ENCODE measurements around the gene UBE2Q1. TPM values are rescaled to one million over a fixed set of nuclear protein-coding genes. Genes with fewer than 3 reads are reported as not detected.

The UBE2Q1 gene
- total and polyA plus RNA-seq, 2 of the 4 experiments (the other 2 are of a cell fraction), result 20.6 to 24.7 TPM

DNA sequence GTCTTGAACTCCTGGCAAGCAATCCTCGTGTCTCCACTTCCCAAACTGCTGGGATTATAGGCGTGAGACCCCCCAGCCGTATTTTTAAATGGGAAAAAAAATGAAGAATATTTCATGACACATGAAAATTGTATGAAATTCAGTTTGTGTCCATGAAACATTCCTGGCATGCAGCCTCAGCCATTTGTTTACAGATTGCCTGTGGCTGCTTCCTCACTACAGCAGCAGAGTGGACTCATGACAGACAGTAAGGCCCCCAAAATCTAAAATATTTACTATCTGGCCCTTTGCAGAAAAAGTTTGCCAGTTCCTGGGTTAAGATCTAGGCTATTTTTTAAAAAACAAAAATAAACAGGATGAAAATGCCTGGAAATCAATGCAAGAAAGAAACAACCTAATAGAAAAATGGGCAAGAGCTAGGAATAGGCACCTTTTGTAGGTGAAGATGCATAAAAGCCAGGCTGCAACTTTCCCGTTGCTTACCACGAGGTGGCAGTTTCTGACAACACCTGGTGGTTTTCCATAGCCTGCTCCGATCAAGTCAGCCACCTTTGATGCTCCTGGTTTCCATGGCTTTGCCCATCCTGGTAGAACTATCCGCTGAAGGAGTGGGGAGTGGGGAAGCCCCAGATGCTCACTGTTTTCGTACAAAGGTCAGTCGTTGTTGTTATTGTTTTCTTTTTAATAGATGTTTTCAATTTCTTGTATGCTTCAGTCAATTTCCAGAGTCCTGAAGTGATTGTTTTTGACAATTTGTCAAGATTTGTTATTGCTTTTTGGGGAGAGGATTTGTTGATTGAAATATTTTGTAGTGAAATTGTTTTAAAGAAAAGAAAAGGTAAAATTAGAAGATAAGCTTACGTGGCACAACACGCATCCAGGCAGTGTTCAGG is 24.3 kb downstream of the UBE2Q1 start:
- Histone ChIP-seq H2AFZ (replicated peaks; ENCODE audit: low read length, poor library complexity) (no peak overlapping the region), H3K4me1 (ENCODE audit: control insufficient read depth, insufficient read depth, low read length) (no peaks in the 10 kb centered on the region), H4K5ac (ENCODE audit: low read depth, low read length) (no peak overlapping the region), H2AK5ac (ENCODE audit: low read depth, low read length) (no peak overlapping the region), H2BK15ac (ENCODE audit: low read depth, low read length) (no peak overlapping the region), H2BK5ac (ENCODE audit: low read depth, low read length, poor library complexity, severe bottlenecking) (no peak overlapping the region), H4K8ac (ENCODE audit: low read depth in 2 of 2, low read length in 2 of 2) (no peak overlapping the region), H4K91ac (ENCODE audit: insufficient read depth, low read depth, low read length) (no peak overlapping the region), H3K9me1 (ENCODE audit: insufficient read depth, low read length) (no peaks in the 10 kb centered on the region), H3K18ac (ENCODE audit: low read depth, low read length) (no peak overlapping the region), H3K9ac (ENCODE audit: low read depth, low read length) (no peak overlapping the region), H3K4ac (ENCODE audit: low read depth, low read length) (no peak overlapping the region), H3K27ac (ENCODE audit: insufficient read depth, low read length) (no peak overlapping the region), H3K79me1 (ENCODE audit: low read depth in 1 of 2, low read length in 2 of 2) (no peaks in the 10 kb centered on the region), H3K9me3 (ENCODE audit: control insufficient read depth, insufficient read depth, low read length) (peaks cover 3% of the 10 kb centered on the region), H3K4me2 (ENCODE audit: low read depth, low read length) (no peak overlapping the region), H2BK120ac (ENCODE audit: low read depth, low read length) (no peak overlapping the region), H2BK20ac (ENCODE audit: low read depth, low read length) (no peak overlapping the region), H4K20me1 (ENCODE audit: insufficient read depth, low read length) (no peaks in the 10 kb centered on the region), H3K23ac (ENCODE audit: low read depth, low read length) (no peak overlapping the region), H3K56ac (ENCODE audit: extremely low read depth, insufficient read depth, low read length) (no peak overlapping the region), H3K14ac (replicated peaks; ENCODE audit: low read depth, low read length) (no peak overlapping the region), H3K36me3 (ENCODE audit: control insufficient read depth, insufficient read depth, low read length) (no peaks in the 10 kb centered on the region), H3K4me3 (ENCODE audit: insufficient read depth, low read depth, low read length) (no peak overlapping the region), H2AK9ac (replicated peaks; ENCODE audit: low read depth, low read length, poor library complexity) (no peak overlapping the region), H3K27me3 (ENCODE audit: control insufficient read depth, insufficient read depth, low read length) (peaks cover 35% of the 10 kb centered on the region)
- POLR2A ChIA-PET (ENCODE audit: unreplicated experiment), result no interaction called here
- ATAC-seq (ENCODE audit: low read depth) (peak; percentile 53), DNase-seq (peak; percentile 22)
- dilution Hi-C loops (cut with HindIII; ENCODE audit: low sequenced_read_pairs, unreplicated experiment), result no loop called here
- CTCF ChIA-PET, result interaction anchor here (1.3 kb wide), 1 partner anchor 13 kb away, joined by 5 read pairs; no protein-coding TSS in a partner anchor
- intact Hi-C loops (cut with micrococcal nuclease), result no loop called here
- no TSS peak for BruUV-seq (replicated peaks)
- 43% methylated on average over 5 of the region's 11 CpGs; no CpG with 5 or more reads in 1 of the 2 experiments for WGBS, 2 experiments (ENCODE audit: extremely low coverage in 2 of 2, insufficient read length in 1 of 2)
- in situ Hi-C loops (cut with MboI; ENCODE audit: low sequenced_read_pairs), result no loop called here
- TF ChIP-seq RCOR1 (IDR thresholded peaks at IDR 0.05; ENCODE audit: insufficient replicate concordance, low read length) (no peak), SMC3 (IDR thresholded peaks at IDR 0.05; ENCODE audit: low read depth, low read length) (no peak), MXI1 (IDR thresholded peaks at IDR 0.05; ENCODE audit: borderline replicate concordance, low read depth, low read length) (no peak), CTCF (conservative IDR thresholded peaks at IDR 0.05; ENCODE audit: low read depth, low read length) (peak; percentile 33), CEBPB (IDR thresholded peaks at IDR 0.05; ENCODE audit: low read depth, low read length) (no peak), NFE2L2 (IDR thresholded peaks at IDR 0.05; ENCODE audit: low read depth, low read length) (no peak), RAD21 (IDR thresholded peaks at IDR 0.05; ENCODE audit: low read length) (peak; percentile 48), FOS (IDR thresholded peaks at IDR 0.05; ENCODE audit: low read depth, low read length) (no peak)

Measured in IMR-90 (cell line).